ENCODE results near the gene CXorf58.

Gene CXorf58

DNA sequence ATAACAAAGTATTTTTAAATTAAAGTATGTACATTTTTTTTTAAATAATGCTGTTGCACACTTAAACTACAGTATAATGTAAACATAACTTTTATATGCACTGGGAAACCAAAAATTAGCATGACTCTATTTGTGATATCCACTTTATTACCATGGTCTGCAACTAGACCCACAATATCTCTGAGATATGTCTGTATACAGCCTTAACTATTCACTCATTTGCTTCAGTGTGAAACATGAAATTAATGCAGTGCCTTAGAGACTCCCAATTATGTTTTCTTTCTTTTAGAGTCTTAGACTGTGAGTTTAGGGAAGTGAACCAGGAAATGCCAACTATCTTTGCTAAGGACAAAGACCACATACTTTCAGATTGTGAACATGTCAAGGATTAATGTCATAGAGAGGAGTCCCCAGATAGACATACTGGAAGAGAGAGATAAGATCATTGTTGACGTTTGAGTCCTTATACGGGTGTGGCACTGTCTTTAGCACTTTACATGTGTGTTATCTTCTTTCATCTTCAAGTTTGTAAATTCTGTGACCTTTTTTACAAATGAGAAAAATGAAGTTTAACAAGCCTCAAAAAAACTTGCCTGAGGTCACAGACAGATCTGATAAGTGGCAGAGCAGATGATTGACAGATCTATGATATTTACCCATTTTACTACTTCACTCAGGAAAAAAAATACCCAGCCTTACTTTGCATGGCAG is 23.2 kb downstream of the CXorf58 start:
- TF ChIP-seq GATA2 (IDR thresholded peaks at IDR 0.05; ENCODE audit: low read depth, low read length), result no peak
- no peak for TF ChIP-seq GATA3 (IDR thresholded peaks at IDR 0.05; ENCODE audit: low read depth, low read length)

DNA sequence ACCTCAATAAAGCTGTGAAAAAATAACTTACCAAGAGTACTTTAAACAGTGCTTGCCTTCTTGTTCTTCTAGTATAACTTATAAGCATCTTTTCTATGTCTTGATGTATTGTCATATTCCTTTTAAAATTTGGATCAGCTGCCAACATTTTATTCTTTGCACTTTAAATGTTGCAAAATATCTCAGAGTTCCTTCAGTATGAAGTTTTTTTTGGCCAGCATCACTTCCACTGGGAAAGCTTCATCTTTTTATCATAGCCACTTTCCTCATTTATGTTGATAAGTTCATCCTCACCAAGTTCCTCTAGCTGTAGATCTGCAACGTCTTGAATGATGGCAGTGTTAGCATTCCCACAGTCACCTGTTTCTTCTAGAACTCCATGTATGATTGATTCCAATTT is 24.2 kb downstream of the CXorf58 start:
- no peak for TF ChIP-seq GATA3 (IDR thresholded peaks at IDR 0.05; ENCODE audit: low read depth, low read length)
- TF ChIP-seq GATA2 (IDR thresholded peaks at IDR 0.05; ENCODE audit: low read depth, low read length), result no peak

DNA sequence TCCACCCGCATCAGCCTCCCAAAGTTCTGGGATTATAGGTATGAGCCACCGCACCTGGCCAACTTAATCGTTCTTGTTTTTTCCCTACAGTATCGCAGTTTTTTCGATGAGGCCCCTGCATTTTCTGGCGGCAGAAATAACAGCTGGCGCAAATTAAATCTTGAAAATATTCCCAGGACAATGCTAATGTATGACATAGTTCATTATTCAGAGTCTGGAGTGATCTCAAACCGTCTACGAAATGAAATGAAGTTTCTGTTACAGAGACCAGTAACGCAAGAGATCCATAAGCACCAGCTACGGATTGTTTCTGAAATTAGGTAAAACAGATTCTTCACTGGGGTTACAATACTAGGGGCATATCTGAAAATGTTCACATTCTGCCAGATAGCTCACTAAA is 27.3 kb downstream of the CXorf58 start:
- TF ChIP-seq GATA2 (IDR thresholded peaks at IDR 0.05; ENCODE audit: low read depth, low read length) (no peak), GATA3 (IDR thresholded peaks at IDR 0.05; ENCODE audit: low read depth, low read length) (no peak)

DNA sequence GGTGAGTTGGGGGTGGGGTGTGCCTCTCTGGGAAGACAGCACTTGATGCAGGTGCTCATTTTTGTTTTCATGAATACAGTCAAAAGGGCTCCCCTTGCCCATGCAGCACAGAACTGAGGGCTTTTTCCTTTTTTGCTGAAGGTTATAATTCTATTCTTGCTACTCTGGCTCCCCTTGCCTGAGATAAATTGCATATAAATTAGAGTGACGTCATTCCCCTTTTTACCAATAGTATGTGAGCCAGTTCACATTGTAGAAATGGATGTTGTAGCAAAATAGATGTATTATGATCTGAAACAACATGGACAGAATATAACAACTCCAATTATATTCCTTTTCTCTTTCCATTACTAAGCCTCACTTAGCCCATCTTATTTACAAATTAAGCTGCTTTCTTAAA is 28.4 kb downstream of the CXorf58 start:
- TF ChIP-seq GATA3 (IDR thresholded peaks at IDR 0.05; ENCODE audit: low read depth, low read length) (no peak), GATA2 (IDR thresholded peaks at IDR 0.05; ENCODE audit: low read depth, low read length) (no peak)

DNA sequence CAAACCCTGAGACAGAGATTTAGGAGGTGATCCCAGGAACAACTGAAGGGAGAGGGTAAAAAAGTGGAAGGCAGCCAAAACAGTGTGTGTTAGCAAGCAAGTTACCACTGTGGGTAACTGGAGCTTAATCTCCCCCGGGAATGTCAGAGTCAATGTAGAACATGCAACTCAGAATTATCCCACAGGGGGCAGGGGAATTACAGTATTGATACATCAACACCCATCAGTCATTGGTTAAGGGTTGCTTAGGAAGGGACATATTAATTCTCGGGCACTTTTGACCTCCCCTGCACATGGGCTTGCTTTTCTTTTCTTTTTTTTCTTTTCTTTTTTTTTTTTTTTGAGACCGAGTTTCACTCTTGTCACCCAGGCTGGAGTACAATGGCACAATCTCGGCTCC is 29.3 kb downstream of the CXorf58 start:
- TF ChIP-seq GATA2 (IDR thresholded peaks at IDR 0.05; ENCODE audit: low read depth, low read length) (no peak), GATA3 (IDR thresholded peaks at IDR 0.05; ENCODE audit: low read depth, low read length) (no peak)

DNA sequence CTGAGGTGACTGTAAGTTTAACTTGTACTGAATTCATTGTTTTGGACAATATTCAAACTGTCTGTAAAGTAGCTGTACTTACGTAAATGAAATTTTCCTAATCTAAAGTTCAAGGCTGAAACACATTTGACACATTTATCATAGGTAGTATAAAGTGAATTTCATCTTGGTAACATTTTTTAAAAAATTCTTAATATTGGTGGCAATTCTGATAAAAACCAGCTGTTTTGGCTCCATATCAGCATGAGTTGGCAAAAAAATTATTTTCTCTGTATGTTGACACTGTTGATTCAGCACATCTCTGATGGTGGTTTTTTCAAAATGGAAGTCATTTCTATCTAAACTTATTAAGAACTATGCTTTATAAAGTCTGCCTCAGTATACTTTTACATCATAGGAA is 30.9 kb downstream of the CXorf58 start:
- no peak for TF ChIP-seq GATA2 (IDR thresholded peaks at IDR 0.05; ENCODE audit: low read depth, low read length)
- no peak for TF ChIP-seq GATA3 (IDR thresholded peaks at IDR 0.05; ENCODE audit: low read depth, low read length)

DNA sequence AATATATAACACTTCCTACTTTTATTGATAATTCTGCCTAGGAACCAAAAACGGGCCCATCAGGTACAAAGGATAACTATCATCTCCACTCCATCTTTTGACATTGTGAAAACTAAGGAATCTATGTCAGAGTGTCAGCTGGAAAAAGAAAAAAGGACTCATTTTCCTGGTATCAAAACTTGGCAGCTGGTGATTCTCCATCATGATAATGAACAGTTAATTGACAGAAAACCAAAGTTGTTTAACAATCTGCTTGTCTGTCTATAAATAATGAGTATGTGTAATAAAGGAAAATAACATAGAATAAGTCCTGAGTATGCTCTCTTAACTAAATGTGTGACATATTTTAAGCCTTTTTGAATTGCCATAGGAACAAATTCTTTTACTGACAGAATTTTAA is 31.4 kb downstream of the CXorf58 start:
- TF ChIP-seq GATA2 (IDR thresholded peaks at IDR 0.05; ENCODE audit: low read depth, low read length) (no peak), GATA3 (IDR thresholded peaks at IDR 0.05; ENCODE audit: low read depth, low read length) (no peak)

DNA sequence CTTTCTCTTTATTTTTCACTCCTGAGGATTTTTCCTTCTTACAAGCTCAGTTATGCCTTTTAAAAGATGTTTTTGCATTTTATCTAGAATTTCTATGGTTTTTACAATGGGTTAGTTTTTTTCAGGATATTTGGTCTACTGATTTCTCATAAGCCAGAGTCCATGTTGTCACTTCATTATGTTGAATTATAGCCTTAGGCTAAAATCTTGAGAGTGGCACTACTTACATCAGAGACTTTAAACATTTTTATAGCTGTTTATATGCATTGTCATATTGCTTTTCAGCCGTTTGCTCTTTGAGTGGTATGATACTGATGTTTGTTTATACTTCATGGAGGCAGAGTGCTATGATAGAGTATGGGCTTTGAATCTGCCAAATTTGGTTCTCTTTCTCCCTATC is 36.4 kb downstream of the CXorf58 start:
- TF ChIP-seq GATA2 (IDR thresholded peaks at IDR 0.05; ENCODE audit: low read depth, low read length) (no peak), GATA3 (IDR thresholded peaks at IDR 0.05; ENCODE audit: low read depth, low read length) (no peak)

DNA sequence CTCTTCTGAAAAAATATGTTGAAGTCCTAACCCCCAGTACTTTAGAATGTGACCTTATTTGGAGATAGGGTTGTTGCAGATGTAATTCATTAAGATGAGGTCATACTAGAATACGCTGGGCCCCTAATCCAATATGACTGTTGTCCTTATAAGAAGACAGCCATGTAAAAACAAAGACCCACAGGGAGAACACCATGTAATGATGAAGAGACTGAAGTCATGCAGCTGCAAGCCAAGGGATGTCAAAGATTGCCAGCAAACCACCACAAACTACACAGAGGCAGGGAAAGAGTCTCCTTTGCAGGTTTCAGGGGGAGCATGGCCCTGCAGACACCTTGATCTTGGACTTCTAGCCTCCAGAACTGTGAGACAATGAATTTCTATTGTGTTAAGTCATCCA is 37.4 kb downstream of the CXorf58 start:
- TF ChIP-seq GATA2 (IDR thresholded peaks at IDR 0.05; ENCODE audit: low read depth, low read length), result no peak
- TF ChIP-seq GATA3 (IDR thresholded peaks at IDR 0.05; ENCODE audit: low read depth, low read length), result no peak

DNA sequence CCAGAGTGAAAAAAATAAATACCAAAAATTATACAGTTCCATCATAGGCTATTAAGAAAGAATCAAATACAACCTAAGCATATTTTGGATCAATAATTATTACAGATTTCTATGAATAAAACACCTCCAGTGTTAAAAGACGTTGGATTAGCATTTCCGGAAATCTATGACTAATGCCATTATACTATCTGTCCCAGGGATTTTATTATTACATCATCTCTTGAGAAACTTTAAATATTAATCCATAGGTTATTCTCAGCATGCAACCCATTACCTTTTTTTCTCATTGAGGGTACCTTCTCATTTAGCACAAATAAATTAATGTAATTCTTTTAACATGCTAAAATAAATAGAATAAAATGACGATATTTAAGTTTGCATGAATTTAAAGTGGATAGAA is 44.6 kb downstream of the CXorf58 start:
- TF ChIP-seq GATA3 (IDR thresholded peaks at IDR 0.05; ENCODE audit: low read depth, low read length), result no peak
- TF ChIP-seq GATA2 (IDR thresholded peaks at IDR 0.05; ENCODE audit: low read depth, low read length), result no peak

DNA sequence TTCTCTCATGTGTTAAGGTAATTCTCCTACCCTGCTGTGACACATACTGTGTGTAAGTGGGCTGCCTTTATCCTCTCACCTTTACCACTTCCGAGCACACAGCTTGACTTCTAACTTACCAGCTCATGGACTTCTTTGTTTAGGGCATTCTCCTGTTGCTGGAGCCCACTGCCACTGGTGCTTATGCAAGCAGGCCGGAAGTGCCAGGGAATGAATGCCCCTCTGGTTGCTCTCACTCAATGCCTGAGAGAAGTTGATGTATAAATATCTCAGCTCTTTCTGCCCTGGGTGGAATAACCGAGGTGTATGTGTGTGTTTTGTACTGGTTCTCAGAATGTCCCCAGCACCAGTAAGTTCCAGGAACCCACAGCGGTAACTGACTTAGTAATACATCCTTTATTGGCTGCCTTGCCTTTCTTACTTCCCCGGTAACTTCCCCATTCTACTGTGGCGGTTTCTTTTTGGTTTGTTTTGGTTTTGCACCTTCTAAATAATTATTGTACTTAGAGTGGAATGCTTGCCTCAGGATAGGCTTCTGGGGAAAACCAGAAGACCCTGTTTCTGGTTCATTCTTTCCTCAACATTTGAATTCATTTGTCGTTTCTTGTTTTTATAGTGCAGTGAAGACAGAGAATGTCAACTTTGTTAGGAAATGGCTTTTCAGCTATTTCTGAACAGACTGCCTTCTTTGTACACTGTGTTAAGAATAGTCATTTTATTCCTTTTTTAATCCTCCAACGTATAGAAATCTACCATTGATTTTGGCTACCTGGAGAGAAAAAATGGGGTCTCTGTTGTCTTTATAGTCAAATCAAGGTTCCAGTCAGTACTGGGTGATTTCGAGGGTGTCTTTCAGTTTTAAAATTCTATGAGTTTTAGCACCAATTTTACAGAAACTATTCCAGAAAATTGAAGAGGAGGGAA is 45.4 kb downstream of the CXorf58 start:
- TF ChIP-seq GATA2 (IDR thresholded peaks at IDR 0.05; ENCODE audit: low read depth, low read length) (no peak), GATA3 (IDR thresholded peaks at IDR 0.05; ENCODE audit: low read depth, low read length) (no peak)

DNA sequence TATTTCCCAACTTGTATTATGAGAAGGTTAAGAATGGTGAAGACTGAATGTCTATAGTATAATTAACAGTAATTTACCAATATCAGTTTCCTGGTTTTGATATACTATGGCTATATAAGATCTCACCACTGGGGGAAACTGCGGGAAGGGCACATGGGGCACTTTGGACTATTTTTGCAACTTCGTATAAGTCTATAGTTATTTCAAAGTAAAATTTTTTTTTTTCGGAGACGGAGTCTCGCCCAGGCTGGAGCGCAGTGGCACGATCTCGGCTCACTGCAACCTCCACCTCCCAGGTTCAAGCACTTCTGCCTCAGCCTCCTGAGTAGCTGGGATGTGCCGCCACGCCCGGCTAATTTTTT is 46.1 kb downstream of the CXorf58 start:
- no peak for TF ChIP-seq GATA3 (IDR thresholded peaks at IDR 0.05; ENCODE audit: low read depth, low read length)
- no peak for TF ChIP-seq GATA2 (IDR thresholded peaks at IDR 0.05; ENCODE audit: low read depth, low read length)

DNA sequence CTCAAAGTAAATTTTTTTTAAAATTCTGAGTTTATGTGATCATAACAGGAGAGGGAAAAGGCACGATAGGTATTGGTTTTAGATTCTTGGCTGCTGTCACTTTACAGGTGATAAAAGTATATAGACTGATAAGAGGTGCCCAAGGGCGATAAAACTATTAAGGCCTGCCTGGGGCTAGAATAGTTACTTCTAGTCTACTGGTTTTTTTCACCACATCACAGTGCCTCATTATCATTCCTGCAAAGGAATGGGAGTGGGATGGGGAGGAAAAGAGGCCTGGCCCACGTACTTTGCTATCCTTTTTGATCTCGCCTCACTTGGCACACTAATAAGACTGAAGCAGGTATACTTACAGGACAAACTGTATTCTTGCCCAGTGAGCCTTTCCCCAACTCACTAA is 46.6 kb downstream of the CXorf58 start:
- no peak for TF ChIP-seq GATA2 (IDR thresholded peaks at IDR 0.05; ENCODE audit: low read depth, low read length)
- no peak for TF ChIP-seq GATA3 (IDR thresholded peaks at IDR 0.05; ENCODE audit: low read depth, low read length)

DNA sequence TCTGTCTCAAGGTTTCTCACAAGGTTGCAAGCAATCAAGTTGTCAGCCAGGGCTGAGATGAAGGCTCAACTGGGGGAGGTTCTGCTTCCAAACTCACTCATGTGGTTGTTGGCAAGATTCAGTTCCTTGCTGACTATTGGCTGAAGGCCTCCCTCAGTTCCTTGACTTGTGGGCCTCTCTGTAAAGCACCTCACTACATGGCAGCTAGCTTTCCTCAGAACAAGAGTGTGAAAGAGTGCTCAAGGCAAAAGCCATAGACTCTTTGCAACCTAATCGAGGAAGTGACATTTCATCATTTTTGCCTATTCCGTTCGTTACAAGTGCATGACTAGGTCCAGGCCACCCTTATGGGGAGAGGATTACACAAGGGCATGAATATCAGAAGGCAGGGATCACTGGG is 52.0 kb downstream of the CXorf58 start:
- TF ChIP-seq GATA2 (IDR thresholded peaks at IDR 0.05; ENCODE audit: low read depth, low read length), result no peak
- TF ChIP-seq GATA3 (IDR thresholded peaks at IDR 0.05; ENCODE audit: low read depth, low read length), result no peak

DNA sequence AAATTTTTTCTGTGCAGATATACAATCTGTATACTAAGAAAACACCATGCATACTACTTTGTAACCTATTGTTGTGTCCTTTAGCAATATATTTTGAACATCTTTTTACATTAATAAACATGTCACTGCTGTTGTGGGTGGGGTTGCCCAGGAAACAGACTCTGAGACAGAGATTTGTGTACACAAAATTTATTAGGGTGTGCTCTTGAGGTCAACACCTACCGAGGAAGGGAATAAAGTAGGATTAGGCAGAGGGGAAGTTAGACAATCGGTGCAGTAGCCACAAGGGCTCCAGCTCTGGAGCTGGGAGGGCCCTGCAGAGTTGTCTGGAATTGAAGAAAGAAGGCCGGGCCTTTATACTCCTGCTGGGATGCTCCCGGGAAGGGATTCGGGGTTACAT is 56.4 kb downstream of the CXorf58 start:
- no peak for TF ChIP-seq GATA3 (IDR thresholded peaks at IDR 0.05; ENCODE audit: low read depth, low read length)
- TF ChIP-seq GATA2 (IDR thresholded peaks at IDR 0.05; ENCODE audit: low read depth, low read length), result no peak
